ENCODE data around the gene ADGRB3. TPM values are rescaled to one million over a fixed set of nuclear protein-coding genes. Genes with fewer than 3 reads are reported as not detected.

ADGRB3 gene
- polyA plus RNA-seq, 1 experiment: not detected

DNA sequence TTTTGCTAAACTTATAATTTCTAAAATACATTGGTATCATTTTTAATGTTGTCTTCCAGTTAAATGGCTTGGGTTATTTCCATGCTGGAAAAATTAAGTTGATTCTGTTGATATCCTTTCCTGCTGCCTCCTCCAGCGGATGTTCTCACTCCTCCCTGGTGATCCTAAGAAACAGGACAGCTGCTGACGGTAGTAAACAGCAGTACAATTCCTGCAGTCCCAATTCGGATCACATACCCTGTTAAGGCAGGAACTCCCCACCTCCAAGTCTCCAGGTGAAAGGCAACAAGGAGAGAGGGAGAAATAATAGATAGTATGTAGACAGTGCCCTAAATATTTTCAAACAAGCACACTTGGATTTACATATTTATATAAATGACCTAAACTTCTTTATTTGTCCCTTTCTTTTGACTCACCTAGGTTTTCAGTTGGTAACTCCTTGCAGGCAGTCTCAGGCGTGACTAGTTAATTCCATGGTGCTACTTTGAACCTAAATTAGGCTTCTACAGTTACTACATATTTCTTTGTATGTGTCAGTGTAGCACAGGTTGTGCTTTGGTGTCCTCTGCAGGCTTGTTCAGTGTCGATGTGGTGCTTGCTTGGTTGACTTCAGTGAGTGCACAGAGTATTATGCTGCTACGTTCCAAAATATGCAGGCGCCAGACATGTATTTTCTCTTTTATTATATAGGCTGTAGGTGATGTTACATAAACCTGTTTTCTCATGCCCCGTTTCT, 126.0 kb downstream of the ADGRB3 start:
- Histone ChIP-seq H3K27ac (ENCODE audit: low read depth, low read length) (no peak overlapping the region), H3K9me3 (ENCODE audit: control insufficient read depth, insufficient read depth, low read length) (no peaks in the 10 kb centered on the region), H3K4me3 (ENCODE audit: low read depth, low read length) (no peak overlapping the region), H3K27me3 (ENCODE audit: control insufficient read depth, insufficient read depth, low read length) (no peaks in the 10 kb centered on the region)
- TF ChIP-seq, protein P1, sequence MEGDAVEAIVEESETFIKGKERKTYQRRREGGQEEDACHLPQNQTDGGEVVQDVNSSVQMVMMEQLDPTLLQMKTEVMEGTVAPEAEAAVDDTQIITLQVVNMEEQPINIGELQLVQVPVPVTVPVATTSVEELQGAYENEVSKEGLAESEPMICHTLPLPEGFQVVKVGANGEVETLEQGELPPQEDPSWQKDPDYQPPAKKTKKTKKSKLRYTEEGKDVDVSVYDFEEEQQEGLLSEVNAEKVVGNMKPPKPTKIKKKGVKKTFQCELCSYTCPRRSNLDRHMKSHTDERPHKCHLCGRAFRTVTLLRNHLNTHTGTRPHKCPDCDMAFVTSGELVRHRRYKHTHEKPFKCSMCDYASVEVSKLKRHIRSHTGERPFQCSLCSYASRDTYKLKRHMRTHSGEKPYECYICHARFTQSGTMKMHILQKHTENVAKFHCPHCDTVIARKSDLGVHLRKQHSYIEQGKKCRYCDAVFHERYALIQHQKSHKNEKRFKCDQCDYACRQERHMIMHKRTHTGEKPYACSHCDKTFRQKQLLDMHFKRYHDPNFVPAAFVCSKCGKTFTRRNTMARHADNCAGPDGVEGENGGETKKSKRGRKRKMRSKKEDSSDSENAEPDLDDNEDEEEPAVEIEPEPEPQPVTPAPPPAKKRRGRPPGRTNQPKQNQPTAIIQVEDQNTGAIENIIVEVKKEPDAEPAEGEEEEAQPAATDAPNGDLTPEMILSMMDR (IDR thresholded peaks at IDR 0.05; ENCODE audit: low read depth, low read length): no peak
- ChIA-PET POLR2A (no interaction called here), CTCF (no interaction called here)
- no peak for DNase-seq (ENCODE audit: low read depth, low spot score)

DNA sequence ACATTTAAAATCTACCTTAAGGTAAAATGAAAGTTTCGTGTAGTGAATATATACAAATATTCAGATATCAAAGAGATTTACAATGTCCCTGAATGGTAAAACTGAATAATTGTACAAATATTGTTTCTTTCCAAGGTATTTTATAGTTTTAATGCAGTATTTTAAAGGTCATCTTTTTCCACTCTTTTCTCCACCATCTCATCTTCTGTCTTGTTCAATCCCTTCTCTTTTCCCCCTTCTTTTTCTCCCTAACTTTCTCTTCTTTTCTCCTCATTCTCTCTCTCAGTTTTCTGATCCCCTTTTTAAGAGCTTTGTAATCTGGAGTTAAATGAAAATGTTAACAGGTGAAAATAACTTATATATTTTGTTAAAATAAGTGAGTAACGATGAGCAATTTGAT, 126.9 kb downstream of the ADGRB3 start:
- CTCF ChIA-PET: no interaction called here
- no peak overlapping the region for H3K4me3 ChIP-seq (ENCODE audit: low read depth, low read length)
- TF ChIP-seq, protein P1 (IDR thresholded peaks at IDR 0.05; ENCODE audit: low read depth, low read length): no peak
- POLR2A ChIA-PET: no interaction called here
- no peak overlapping the region for H3K27ac ChIP-seq (ENCODE audit: low read depth, low read length)
- no peak for DNase-seq (ENCODE audit: low read depth, low spot score)
- no peaks in the 10 kb centered on the region for H3K9me3 ChIP-seq (ENCODE audit: control insufficient read depth, insufficient read depth, low read length)
- no peaks in the 10 kb centered on the region for H3K27me3 ChIP-seq (ENCODE audit: control insufficient read depth, insufficient read depth, low read length)

DNA sequence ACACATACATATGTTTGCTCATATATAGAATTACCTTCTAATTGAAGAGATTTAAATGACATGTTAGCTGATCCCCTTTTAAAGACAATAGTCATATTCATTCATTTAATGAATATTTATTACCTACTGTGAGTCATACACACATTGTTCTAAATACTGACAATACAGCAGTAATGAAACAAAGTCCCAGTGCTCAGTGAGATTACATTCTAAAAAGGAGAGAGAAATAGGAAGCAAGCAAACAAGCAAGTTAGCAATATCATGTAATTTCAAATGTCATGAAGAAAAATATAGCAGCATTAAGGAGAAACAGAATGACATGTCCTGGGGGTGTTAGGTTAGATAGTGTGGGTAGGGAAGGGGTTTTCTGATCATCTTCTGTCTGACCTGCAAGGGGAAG, 136.3 kb downstream of the ADGRB3 start:
- TF ChIP-seq, protein P1 (IDR thresholded peaks at IDR 0.05; ENCODE audit: low read depth, low read length): no peak
- CTCF ChIA-PET: no interaction called here
- H3K4me3 ChIP-seq (ENCODE audit: low read depth, low read length): no peak overlapping the region

DNA sequence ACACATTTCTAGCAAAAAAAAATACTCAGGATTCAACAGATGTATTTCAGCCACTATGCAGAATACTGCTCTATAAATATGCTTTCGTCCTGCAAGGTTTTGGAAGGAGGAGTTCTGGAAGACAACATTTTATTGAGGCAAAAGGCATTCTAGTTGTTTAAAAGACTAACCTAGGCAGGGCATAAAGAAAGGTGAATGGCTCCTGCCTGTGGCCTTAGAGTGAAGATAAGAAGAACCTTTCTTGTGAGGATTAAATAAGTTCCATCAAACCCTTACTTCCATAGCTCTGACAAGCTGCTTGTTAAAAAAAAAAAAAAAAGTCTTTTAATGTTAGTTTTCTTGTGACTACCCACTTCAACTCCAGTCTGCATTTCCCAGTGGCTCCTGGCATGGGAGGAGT, 139.8 kb downstream of the ADGRB3 start:
- Histone ChIP-seq H3K27me3 (ENCODE audit: control insufficient read depth, insufficient read depth, low read length) (no peaks in the 10 kb centered on the region), H3K4me3 (ENCODE audit: low read depth, low read length) (no peak overlapping the region), H3K27ac (ENCODE audit: low read depth, low read length) (no peak overlapping the region), H3K9me3 (ENCODE audit: control insufficient read depth, insufficient read depth, low read length) (no peaks in the 10 kb centered on the region)
- DNase-seq (ENCODE audit: low read depth, low spot score): no peak
- TF ChIP-seq, protein P1 (IDR thresholded peaks at IDR 0.05; ENCODE audit: low read depth, low read length): no peak
- CTCF ChIA-PET: no interaction called here
- POLR2A ChIA-PET: no interaction called here

More for the DNA sequence above, 136.3 kb downstream of the ADGRB3 start:
- H3K27ac ChIP-seq (ENCODE audit: low read depth, low read length): no peak overlapping the region
- DNase-seq (ENCODE audit: low read depth, low spot score): no peak
- no peaks in the 10 kb centered on the region for H3K27me3 ChIP-seq (ENCODE audit: control insufficient read depth, insufficient read depth, low read length)
- POLR2A ChIA-PET: no interaction called here
- no peaks in the 10 kb centered on the region for H3K9me3 ChIP-seq (ENCODE audit: control insufficient read depth, insufficient read depth, low read length)

DNA sequence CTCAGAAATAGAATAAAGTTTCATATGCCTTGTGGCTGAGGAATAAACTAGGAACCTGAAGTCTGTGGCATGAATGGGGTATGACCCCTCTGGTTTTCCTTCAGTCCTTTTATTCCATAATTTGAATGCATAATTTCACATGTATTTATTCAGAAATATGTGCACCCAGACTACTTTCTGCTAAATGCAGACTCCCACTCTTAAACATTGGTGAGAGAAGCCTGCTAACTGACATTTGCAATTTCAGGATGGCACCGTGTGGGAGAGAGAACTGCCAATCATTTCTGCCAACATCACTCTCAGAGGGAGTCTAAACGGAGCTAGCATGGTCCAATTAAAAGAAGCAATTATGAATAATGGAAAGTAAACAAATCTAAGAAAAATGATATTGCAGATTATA, 141.3 kb downstream of the ADGRB3 start:
- no peak overlapping the region for H3K4me3 ChIP-seq (ENCODE audit: low read depth, low read length)
- no peak overlapping the region for H3K27ac ChIP-seq (ENCODE audit: low read depth, low read length)
- no peak for DNase-seq (ENCODE audit: low read depth, low spot score)
- no peaks in the 10 kb centered on the region for H3K27me3 ChIP-seq (ENCODE audit: control insufficient read depth, insufficient read depth, low read length)
- TF ChIP-seq, protein P1 (IDR thresholded peaks at IDR 0.05; ENCODE audit: low read depth, low read length): no peak
- no peaks in the 10 kb centered on the region for H3K9me3 ChIP-seq (ENCODE audit: control insufficient read depth, insufficient read depth, low read length)
- CTCF ChIA-PET: no interaction called here
- POLR2A ChIA-PET: no interaction called here
